ENCODE data around the gene PCNX3.
A peak's percentile ranks its signal among the peaks of the same experiment; 100 is the strongest.

The PCNX3 gene

DNA sequence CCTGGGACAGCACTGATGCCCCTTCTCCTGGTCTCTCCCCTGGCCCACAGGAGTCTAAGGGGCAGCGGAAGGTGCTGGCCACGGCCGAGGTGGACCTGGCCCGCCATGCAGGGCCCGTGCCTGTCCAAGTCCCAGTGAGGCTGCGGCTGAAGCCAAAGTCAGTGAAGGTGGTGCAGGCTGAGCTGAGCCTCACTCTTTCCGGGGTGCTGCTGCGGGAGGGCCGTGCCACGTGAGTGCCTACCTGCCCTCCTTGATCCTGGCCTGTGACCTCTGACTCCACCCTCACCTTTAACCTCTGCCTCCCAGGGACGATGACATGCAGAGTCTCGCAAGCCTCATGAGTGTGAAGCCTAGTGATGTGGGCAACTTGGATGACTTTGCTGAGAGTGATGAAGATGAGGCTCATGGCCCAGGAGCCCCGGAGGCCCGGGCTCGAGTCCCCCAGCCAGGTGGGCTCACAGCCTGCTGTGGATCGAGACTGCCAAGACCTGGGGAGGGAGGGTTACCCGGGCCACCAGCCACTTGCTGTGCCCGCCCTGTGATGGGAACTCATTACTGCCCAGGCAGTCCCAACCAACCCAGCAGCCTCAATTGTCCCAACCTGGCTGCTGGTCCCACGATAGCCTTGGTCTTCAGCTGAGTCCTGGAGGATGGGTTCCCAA lies 35.4 kb upstream of the PCNX3 start:
- DNase-seq (ENCODE audit: low spot score) (no peak), FAIRE-seq (no peak)

DNA sequence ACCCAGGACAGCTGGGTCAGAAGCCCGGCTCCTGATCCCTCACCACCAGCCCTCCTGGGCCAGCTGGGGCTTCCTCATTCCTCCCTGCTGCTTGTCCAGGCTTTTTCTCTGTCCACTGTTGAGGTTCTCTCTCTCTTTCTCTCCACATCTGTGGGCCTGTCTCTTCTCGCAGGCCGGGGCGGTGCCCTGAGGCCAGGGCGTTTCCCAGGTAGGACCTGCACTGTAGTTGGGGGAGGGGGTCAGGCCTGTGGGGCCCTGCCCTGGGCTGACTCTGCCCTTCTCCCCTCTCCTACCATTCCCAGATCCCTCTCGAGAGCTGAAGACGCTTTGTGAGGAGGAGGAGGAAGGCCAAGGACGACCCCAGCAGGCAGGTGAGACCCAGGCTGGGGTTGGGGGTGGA lies 34.8 kb upstream of the PCNX3 start:
- FAIRE-seq, result no peak
- DNase-seq (ENCODE audit: low spot score), result no peak

DNA sequence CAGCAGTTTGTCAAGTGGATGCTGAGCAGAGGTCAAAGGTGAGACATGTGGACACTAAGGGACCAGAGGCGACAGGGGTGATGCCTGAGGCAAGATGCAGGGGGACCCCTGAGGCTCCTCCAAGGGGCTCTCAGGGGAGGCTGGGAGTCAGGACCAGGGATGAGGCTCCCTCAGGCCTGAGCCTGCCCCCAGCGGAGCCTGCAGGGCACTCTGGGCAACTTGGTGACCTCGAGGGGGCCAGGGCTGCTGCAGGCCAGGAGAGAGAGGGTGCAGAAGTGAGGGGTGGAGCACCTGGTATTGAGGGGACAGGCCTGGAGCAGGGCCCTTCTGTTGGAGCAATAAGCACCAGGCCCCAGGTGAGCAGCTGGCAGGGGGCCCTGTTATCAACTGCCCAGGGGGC lies 33.6 kb upstream of the PCNX3 start:
- FAIRE-seq, result no peak
- no peak for DNase-seq (ENCODE audit: low spot score)

DNA sequence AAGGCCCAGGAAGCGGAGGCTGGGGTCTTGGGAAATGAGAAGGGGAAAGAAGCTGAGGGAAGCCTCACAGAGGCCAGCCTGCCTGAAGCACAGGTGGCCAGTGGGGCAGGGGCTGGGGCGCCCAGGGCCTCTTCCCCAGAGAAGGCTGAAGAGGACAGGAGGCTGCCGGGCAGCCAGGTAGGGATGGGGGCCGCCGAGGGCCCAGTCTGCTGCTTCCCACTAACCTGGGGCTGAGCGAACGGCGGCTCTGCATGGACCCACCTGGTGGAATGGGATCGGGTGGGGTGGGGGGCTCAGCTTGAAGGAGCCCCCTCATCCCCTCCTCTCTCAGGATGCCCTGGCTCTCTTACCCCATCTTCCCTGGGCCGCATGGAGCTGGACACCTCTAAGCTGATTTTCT lies 32.0 kb upstream of the PCNX3 start:
- FAIRE-seq (no peak), DNase-seq (ENCODE audit: low spot score) (no peak)

DNA sequence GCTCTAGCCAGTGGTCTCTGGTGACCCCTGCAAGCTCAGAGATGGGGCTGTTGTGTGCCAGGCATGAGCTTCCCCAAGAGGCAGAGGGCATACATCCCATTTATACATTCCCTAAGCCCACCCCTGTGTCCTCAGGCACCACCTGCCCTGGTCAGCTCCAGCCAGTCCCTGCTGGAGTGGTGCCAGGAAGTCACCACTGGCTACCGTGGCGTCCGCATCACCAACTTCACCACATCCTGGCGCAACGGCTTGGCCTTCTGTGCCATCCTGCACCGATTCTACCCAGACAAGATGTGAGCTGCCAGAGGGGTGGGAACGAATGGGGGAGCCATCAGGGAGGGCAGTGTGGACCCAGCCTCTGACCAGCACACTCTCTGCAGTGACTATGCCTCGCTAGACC lies 31.5 kb upstream of the PCNX3 start:
- FAIRE-seq (peak; percentile 81), DNase-seq (ENCODE audit: low spot score) (no peak)

DNA sequence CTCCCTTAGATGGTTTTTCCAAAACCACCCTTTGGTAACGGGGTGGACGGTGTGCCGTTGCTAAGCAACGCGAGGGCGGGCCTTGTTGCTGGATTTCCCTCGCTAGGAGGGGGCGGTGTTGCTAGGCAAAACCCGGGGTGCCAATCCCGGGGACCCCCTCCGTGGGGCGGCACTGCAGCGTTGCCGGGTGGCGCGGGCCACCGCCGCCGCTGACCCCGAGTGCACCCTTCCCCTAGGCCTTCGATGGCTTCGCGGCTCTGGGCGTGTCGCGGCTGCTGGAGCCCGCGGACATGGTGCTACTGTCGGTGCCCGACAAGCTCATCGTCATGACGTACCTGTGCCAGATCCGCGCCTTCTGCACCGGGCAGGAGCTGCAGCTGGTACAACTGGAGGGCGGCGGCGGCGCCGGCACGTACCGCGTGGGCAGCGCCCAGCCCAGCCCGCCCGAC lies 30.8 kb upstream of the PCNX3 start:
- DNase-seq (ENCODE audit: low spot score), result no peak
- no peak for FAIRE-seq

DNA sequence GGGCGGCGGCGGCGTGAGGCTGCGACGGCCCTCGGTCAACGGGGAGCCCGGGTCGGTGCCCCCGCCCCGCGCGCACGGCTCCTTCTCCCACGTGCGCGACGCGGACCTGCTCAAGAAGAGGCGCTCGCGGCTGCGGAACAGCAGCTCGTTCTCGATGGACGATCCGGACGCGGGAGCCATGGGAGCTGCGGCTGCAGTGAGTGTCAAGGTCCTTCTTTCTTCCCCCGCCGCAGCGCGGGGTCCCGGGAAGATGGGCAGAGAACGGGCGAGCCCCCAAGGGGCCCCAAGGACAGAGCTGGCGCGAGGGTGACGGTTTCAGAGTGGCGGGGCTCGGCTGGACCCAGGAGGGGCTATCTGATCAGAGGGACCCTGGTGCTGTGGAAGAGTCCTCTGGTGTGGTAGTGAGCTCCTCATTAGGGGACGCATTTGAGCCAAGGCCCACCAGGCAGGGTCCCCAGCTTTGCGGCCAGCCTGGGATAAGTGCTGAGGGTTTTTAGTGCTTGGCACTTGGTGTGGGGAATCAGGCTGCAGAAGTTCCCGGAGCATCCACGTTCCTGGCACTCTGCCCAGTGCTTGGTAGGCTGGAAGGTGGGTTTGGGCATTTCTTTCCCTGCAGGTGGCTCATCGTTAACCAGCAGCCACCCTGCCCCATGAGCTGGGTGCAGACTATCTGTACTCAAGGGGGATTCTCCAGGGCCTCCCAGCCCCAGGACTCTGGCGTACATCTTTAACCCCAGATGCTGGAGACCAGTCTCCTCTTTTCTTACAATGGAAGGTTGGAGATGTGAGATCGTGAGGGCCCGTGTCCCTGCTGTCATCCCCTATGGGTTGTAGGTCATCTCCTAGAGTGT lies 30.0 kb upstream of the PCNX3 start:
- no peak for FAIRE-seq
- no peak for DNase-seq (ENCODE audit: low spot score)

DNA sequence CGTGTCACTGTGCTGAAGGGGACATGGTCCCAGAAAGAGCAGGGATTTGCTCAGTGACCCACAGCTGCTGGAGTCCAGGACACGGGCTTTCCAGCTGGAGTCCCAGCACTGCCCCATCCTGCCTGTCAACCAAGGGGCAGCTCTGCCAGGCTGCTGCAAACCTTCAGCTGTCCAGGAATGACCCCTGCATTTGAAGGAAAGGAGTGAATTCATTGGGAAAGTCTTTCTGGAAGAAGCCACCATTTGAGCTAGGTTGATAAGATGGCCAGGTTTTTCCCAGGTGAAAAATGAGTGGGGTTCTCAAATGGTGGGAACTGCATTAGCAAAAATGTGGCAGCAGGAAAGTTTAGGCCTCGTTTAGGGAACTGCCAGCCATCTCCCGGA lies 29.3 kb upstream of the PCNX3 start:
- no peak for FAIRE-seq

DNA sequence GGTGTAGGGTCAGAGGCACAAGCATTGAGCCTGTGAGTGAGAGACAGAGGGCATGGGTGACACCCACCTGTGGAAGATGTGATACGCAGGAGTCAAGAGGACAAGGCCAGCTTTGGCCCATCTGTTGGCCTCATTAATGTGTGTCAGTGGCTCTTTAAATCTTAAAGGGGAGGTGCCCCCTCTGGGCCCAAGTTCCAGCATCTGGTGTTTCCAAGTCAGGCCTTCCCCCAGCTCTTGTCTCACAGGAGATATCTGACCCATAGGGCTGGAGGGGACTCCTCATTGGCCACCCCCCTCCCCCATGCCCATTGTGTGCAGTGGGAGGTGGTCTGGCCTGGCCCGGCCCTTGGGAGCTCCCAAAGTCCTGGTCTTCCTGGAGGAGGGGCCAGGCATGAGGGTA lies 28.9 kb upstream of the PCNX3 start:
- FAIRE-seq (no peak), DNase-seq (ENCODE audit: low spot score) (no peak)

More for the DNA sequence above, 29.3 kb upstream of the PCNX3 start:
- DNase-seq (ENCODE audit: low spot score), result no peak

DNA sequence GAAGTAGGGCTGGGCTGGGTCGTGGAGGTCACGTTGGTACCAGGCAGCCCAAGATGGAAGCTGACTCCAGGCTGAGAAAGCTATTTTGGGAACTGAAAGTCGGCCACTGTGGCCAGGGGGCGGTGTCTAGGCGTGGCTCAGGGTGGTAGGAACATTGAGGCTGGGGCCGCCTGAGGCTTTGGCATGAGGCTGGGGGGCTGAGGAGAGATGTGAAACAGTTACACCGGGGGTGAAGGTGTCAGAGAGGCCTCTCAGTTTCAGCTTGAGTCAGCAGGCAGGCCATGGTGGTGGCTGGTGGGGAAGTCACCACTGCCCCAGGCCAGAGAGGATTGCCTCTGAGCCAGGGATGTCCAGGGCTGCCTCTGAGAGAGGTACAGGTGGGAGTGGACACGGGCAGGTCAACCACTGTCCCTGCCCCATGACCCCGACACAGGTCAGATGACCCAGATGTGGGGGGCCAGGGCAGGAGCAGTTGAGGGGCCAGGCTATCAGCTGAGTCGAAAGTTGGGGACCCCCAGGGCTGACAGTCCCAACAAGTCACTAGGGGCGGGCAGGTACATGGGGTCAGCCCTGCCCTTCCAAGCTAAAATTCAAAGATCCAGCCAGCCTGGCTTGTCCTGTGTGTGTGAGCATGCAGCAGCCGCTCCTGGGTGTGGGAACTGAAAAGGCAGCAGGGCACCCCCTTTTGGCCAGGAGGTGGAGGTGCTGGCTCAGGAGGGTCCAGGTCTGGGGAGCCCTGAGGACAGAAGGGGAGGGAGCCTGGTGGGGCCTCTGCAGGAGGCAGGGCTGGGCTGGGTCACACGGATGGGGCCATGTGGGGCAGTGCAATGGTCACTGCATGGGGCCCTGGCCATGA lies 27.1 kb upstream of the PCNX3 start:
- DNase-seq (ENCODE audit: low spot score) (peak; percentile 46), FAIRE-seq (no peak)

DNA sequence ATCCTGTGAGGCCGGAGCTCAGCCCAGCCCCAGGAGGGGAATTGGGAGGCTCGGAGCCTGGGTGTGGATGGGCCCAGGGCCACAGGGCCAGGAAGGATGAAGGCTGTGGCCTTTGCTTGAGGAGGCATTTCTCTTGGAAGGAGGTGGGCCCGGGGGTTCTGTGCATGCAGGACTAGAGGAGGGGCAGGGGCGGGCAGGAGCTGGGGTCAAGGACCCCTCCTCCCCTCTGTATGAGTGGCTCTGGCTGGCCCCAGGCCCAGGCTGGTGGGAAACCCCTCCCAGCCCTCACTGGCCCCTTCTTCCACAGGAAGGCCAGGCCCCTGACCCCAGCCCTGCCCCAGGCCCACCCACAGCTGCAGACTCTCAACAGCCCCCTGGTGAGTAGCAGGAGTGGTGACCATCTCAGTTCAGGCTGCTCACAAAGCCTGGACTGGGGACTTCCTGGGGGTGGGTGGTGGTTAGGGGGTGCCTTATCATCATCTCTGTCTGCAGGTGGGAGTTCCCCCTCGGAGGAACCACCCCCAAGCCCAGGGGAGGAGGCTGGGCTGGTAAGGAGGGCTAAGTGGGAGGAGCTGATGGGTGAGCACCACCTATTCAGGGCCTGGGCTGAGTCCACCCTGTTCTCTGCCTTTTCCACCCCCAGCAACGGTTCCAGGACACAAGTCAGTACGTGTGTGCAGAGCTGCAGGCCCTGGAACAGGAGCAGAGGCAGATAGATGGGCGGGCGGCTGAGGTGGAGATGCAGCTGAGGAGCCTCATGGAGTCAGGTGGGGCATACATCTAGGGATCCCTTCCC lies 25.9 kb upstream of the PCNX3 start:
- FAIRE-seq, result no peak
- no peak for DNase-seq (ENCODE audit: low spot score)

DNA sequence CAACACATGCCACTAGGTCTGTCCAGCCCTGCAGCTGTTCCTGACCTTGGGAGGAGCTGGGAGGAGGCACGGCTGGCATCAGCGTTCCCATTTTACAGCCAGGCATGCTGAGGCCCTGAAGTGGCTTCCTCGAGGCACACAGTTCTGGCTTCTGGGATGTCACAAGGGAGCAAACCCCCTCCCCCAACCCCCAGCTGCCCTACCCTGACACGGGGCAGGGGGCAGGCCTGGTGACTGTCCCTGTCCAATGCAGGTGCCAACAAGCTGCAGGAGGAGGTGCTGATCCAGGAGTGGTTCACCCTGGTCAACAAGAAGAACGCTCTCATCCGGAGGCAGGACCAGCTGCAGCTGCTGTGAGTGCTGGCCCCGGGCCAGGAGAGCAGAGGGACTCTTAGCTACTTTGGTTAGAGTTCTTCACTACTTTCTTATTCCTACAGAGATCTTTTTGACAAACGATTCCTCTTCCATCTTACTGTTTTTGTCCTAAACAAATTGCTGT lies 25.3 kb upstream of the PCNX3 start:
- FAIRE-seq, result peak; percentile 56
- no peak for DNase-seq (ENCODE audit: low spot score)

DNA sequence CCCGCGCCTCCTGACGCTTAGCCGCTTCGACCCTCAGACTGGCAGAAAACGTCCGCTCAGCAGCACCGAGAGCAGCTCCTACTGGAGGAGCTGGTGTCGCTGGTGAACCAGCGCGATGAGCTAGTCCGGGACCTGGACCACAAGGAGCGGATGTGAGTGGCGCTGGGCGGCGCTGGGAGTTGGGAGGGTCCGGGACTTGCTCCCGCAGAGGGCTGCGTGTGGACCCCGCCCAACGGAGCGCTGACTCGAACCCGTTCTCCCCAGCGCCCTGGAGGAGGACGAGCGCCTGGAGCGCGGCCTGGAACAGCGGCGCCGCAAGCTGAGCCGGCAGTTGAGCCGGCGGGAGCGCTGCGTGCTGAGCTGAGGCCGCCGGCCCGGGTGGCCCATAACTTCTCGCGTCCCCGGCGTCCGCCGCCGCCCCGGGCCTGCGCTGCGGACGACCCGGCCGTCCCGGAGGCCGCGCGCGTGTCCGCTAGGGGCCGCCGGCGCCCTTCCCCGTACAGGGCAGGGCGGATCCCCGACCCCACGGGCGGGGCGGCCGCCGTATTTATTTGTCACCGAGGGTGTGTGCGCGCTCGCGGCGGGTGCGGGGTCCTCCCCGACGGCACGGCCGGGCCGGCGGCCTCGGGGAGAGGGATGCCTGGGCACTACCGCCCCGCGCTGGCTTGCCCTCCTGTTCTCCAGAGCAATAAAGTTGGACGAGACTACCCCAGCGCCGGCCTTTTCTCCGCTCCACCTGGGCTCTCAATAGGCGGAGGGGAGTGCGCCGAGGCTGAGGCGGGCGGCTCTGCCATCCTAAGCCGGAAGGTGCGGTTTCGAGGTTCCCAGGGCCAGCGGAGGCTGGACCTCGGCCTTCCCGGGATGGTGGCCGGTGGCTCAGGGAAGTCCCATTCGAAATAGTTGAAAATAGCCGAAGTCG lies 23.4 kb upstream of the PCNX3 start:
- DNase-seq (ENCODE audit: low spot score), result no peak
- no peak for FAIRE-seq

DNA sequence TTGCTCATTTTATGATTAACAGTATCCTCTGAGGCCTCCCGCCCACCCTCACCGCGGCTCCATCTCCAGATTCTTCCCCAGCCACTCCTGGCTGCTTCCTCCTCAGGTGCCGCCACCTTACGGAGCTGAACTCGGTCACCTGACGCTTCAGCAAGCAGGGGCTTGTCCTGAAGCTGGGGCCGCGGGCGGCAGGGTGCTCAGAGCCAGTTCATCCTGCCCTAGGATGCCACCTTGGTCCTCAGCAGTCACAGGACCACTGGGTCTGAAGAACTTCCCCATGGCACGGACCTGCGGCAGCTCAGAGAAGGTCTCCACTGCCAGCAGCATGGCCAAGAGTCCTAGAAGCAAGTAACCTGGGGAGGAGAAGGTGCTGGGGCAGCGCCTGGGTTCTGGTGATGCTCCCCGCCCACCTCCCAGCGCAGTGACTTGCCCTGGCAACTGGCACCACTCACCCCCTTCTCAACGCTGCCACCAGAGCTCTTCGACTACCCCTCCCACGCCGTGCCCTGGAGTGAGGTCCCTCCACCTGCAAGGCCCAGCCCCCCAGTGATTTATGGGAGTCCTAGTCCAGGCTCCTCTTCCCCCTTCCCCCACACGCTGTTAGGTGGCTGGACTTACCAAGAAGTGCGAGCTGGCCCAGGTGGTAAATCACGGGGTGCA lies 22.6 kb upstream of the PCNX3 start:
- DNase-seq (ENCODE audit: low spot score) (no peak), FAIRE-seq (no peak)

DNA sequence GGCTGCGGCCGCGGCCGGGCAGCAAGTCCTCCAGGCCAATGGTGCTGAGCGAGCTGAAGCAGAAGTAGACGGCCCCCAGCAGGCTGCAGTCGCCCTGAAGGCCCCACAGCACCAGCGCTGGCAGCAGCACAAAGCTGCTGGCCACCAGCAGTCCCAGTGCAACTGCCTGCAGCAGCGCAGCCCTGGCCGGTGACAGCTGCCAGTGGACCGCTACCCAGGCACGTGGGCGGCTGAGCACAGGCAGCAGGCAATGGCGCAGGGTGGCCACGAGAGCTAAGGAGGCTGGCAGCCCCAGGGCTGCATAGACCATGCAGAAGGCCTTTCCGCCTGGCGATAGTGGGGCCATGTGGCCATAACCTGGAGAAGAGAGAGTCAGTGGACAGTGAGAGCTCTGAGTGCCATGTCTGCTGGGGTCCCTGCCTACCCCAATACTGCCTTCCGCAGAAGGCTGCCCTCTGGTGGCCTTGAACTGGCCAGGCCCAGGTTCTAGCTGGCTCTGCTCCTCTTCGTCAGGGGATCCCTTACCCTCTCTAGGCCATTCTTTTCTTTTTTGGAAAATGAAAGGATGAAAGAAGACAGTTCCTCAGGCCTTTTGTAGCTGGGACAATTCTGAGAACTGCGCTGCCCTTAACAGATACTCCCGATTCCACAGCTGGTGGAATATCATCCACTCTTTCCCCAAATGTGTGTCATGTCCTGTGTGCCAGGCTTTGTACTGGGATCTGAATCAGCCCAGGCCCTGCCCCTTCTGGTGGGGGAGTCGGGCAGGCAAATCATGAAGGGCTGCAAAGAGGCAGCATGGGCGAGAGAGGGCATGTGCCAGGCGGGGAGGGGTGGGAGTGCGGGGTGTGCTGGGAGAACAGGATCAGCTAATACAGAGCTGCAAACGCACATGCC lies 21.8 kb upstream of the PCNX3 start:
- FAIRE-seq, result no peak
- no peak for DNase-seq (ENCODE audit: low spot score)

DNA sequence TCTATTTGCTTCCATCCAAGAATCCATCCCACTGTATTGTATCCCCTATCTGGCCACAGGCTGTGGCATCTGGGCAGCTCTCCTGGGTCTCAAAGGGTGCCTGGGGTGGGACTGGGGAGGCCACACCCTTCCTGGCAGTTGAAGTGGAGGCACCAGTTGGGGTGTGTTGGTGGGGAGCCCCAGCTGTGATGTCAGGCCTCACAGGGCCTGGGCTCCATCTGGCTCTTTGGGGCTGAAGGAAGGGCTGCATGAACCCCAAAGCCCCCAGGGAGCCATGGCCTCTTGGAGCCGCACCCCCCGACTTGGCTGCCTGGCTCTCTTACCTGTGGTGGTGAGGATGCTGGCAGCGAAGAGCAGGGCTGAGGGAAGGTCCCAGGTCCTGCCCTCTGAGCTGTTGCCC lies 20.4 kb upstream of the PCNX3 start:
- DNase-seq (ENCODE audit: low spot score), result no peak
- no peak for FAIRE-seq

DNA sequence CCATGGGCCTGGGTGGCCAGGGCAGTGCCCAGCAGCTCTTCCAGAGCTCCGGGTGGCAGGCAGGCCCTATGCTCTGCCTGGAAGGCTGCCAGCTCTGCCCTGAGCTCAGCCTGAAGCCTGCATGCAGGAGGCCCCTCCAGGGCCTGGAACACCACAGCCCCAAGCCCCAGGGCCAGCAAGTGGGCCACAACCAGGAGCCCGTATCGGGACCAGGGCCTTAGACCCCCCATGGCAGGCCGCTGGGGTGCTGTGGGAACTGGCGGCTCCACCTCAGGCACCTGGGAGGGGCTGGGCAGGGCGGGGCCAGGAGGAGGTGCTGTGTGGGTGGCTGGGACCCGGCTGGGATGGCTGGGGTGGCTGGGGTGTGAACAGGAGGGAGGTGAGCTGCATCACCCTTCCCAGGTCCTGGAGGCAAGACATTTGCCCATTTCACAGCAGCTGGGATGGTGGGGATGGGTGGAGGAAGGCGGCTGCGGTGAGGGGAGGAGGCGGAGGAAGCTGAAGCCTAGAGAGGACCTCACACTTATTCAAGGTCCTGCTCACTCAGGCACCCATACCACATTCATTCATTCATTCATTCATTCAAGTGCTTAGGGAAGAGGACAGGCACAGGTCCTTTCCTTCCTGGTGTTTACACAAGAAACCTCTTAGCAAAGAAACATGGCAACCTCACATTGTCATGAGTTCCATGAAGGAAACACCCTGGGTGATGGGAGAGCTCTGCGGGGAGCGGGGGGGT lies 19.9 kb upstream of the PCNX3 start, which contains the start of gene KCNK7:
KCNK7 (minus strand) TSS at position 258 of the 739 bp plus-strand sequence; CDS start at position 230, 28 bp downstream.
- no peak for FAIRE-seq
- DNase-seq (ENCODE audit: low spot score), result no peak

DNA sequence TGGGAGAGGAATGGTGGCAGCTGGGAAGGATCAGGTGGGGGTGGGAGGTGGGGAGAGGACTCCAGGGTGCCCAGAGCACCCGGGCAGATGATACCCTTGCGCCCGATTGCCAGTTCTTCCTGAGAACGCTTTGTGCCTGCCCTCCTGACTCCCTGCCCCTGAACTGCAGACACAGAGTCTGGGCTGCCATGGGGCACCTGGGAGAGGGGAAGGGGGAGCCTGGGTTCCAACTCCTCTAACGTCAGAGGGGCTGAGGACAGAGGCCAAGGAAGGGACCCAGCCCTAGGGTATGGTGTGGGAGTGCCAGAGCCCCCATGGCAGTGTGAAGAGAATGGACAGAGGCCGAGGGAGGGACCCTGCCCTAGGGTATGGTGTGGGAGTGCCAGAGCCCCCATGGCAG lies 19.1 kb upstream of the PCNX3 start:
- DNase-seq (ENCODE audit: low spot score), result no peak
- FAIRE-seq, result no peak

All from urothelium cell line (cell line).